K562 (cell line): ENCODE measurements around the gene INHA. TPM values are rescaled to one million over a fixed set of nuclear protein-coding genes. Genes with fewer than 3 reads are reported as not detected.

Experiments used
- ATAC-seq: fragments of 200-7000 bp; cut with Tn5 transposase; 3 replicates; pipeline ENCODE4 v1.9.1; 2020; ENCODE audit warnings: moderate library complexity
- BruUV-seq: library from RNA; stranded (reverse); fragments of 400-500 nt; replicated peaks from 2 replicates; lab custom pipeline; 2021; lab: Mats Ljungman, UMichigan
- CTCF ChIA-PET: fragments of 300-600 bp; formaldehyde crosslinking; extraction: SDS; loops from one replicate; lab custom pipeline; 2021; ENCODE audit warnings: low intra/inter-chr PET ratio; lab: Yijun Ruan, JAX
- POLR2A ChIA-PET: fragments of 300-600, 350-650 bp; sonication (Branson Sonifier 250); formaldehyde crosslinking; extraction: SDS; loops from one replicate; lab custom pipeline; 2021; ENCODE audit warnings: antibody characterized with exemption, inconsistent platforms; lab: Yijun Ruan, JAX
- DNase-seq, 4 experiments: peaks; one replicate each; pipeline versions ENCODE4 v3.0.0 to v3.0.0-alpha.2; 2011 to 2018; ENCODE audit warnings: low spot score in 3 of 4, mixed read lengths in 3 of 4; ENCODE audit errors: extremely low read depth in 1 of 4
- FAIRE-seq: peaks from 2 replicates; lab custom pipeline; 2011; peaks lifted over from hg19 to GRCh38; lab: Jason Lieb, UNC
- H2AFZ ChIP-seq: 2 replicates; pipeline ENCODE4 v1.6.0; 2011; ENCODE audit warnings: low read depth, low read length, control low read depth, inconsistent platforms
- H3K27ac ChIP-seq: fragments of 200-600 bp; 3 replicates; pipeline ENCODE4 v1.8.0; 2011; ENCODE audit warnings: low read depth, mild to moderate bottlenecking, control low read depth, inconsistent platforms, low read length, moderate library complexity, mixed read lengths; ENCODE audit errors: extremely low read depth
- H3K27me3 ChIP-seq, 2 experiments: fragments of 300-600 bp in 1 of 2; 2 replicates in 1 of 2; 3 replicates in 1 of 2; pipeline versions ENCODE4 v1.6.0 to v1.8.0; 2011; ENCODE audit warnings: inconsistent platforms in 2 of 2, low read length in 2 of 2, mild to moderate bottlenecking in 1 of 2, mixed read lengths in 1 of 2, moderate library complexity in 1 of 2; ENCODE audit not compliant: control insufficient read depth in 2 of 2, insufficient read depth in 2 of 2
- H3K36me3 ChIP-seq: fragments of 300-600 bp; 3 replicates; pipeline ENCODE4 v1.8.0; 2011; ENCODE audit warnings: mild to moderate bottlenecking, low read length, inconsistent platforms; ENCODE audit not compliant: control insufficient read depth, insufficient read depth
- H3K4me1 ChIP-seq, 2 experiments: fragments of 200-600 bp in 1 of 2; replicated peaks in 1 of 2; 2 replicates in 1 of 2; 3 replicates in 1 of 2; pipeline versions ENCODE4 v1.5.1 to v1.8.0; 2011; ENCODE audit warnings: inconsistent platforms in 2 of 2, low read length in 2 of 2, mild to moderate bottlenecking in 1 of 2, mixed read lengths in 1 of 2, moderate library complexity in 1 of 2; ENCODE audit not compliant: control insufficient read depth in 2 of 2, insufficient read depth in 2 of 2
- H3K4me2 ChIP-seq: 2 replicates; pipeline ENCODE4 v1.6.1; 2011; ENCODE audit warnings: low read length, control low read depth, inconsistent platforms, mixed read lengths; ENCODE audit not compliant: insufficient read depth
- H3K4me3 ChIP-seq: fragments of 200-600 bp; sonication (generic), shearing (Covaris generic); 2 replicates; pipeline ENCODE4 v1.5.1; 2016; ENCODE audit warnings: control low read depth, inconsistent platforms
- H3K79me2 ChIP-seq: fragments of 200-600 bp; 3 replicates; pipeline ENCODE4 v1.8.0; 2011; ENCODE audit warnings: low read length, inconsistent platforms; ENCODE audit not compliant: control insufficient read depth, insufficient read depth
- H3K9ac ChIP-seq, 2 experiments: 2 replicates each; pipeline versions ENCODE4 v1.6.0 to v1.6.1; 2011; ENCODE audit warnings: low read depth in 2 of 2, low read length in 2 of 2, control low read depth in 1 of 2, inconsistent platforms in 1 of 2, mild to moderate bottlenecking in 1 of 2, mixed read lengths in 1 of 2; ENCODE audit not compliant: insufficient read depth in 1 of 2
- H3K9me1 ChIP-seq: one replicate; pipeline ENCODE4 v1.6.0; 2011; ENCODE audit warnings: inconsistent platforms, mild to moderate bottlenecking, low read length, moderate library complexity; ENCODE audit not compliant: control insufficient read depth, insufficient read depth
- H3K9me3 ChIP-seq: replicated peaks from 2 replicates; pipeline ENCODE4 v1.5.1; 2011; ENCODE audit warnings: low read depth, low read length, inconsistent platforms; ENCODE audit not compliant: control insufficient read depth, insufficient read depth
- H4K20me1 ChIP-seq: replicated peaks from 2 replicates; pipeline ENCODE4 v1.6.1; 2011; ENCODE audit warnings: low read length, inconsistent platforms, mixed read lengths; ENCODE audit not compliant: control insufficient read depth, insufficient read depth
- CTBP1 ChIP-seq: fragments of 450-650 bp; IDR thresholded peaks from 2 replicates; pipeline ENCODE4 v1.6.1; 2016; ENCODE audit warnings: borderline replicate concordance
- FOXK1 ChIP-seq: sonication (generic); formaldehyde crosslinking; IDR thresholded peaks from 2 replicates; pipeline ENCODE4 v1.8.0; 2022; ENCODE audit warnings: missing genetic modification reagents, mild to moderate bottlenecking, borderline replicate concordance
- FOXP1 ChIP-seq: sonication (generic); formaldehyde crosslinking; IDR thresholded peaks from 2 replicates; pipeline ENCODE4 v1.8.0; 2022; ENCODE audit warnings: mild to moderate bottlenecking, missing genetic modification reagents
- GABPA ChIP-seq: fragments of 200-800 bp; sonication (Bioruptor generic); conservative IDR thresholded peaks from 2 replicates; pipeline ENCODE4 v1.6.1; 2016; ENCODE audit warnings: low read depth, missing genetic modification characterization, missing compliant biosample characterization
- GTF2A2 ChIP-seq: IDR thresholded peaks from 2 replicates; pipeline ENCODE4 v1.6.1; 2016; ENCODE audit warnings: mild to moderate bottlenecking, missing genetic modification characterization, missing compliant biosample characterization
- HDAC3 ChIP-seq: fragments of 450-650 bp; IDR thresholded peaks from 2 replicates; pipeline ENCODE4 v1.6.1; 2018; ENCODE audit warnings: borderline replicate concordance, mild to moderate bottlenecking, moderate library complexity; ENCODE audit not compliant: partially characterized antibody
- IRF2 ChIP-seq: sonication (generic); formaldehyde crosslinking; IDR thresholded peaks from 2 replicates; pipeline ENCODE4 v1.8.1; 2022; ENCODE audit warnings: mild to moderate bottlenecking, missing genetic modification reagents
- KDM1A ChIP-seq, 2 experiments: fragments of 450-650 bp; IDR thresholded peaks; 2 replicates each; pipeline ENCODE4 v1.6.1; 2016; ENCODE audit warnings: mild to moderate bottlenecking in 2 of 2
- MEIS2 ChIP-seq: fragments of 450-650 bp; IDR thresholded peaks from 2 replicates; pipeline ENCODE4 v1.6.1; 2014; ENCODE audit warnings: mild to moderate bottlenecking; ENCODE audit not compliant: partially characterized antibody
- MYBL2 ChIP-seq, 2 experiments: fragments of 450-650 bp in 1 of 2; sonication (generic) in 1 of 2; formaldehyde crosslinking in 1 of 2; IDR thresholded peaks; 2 replicates each; pipeline versions ENCODE4 v1.6.1 to v1.8.1; 2017 to 2022; ENCODE audit warnings: borderline replicate concordance in 1 of 2, inconsistent platforms in 1 of 2, low read depth in 1 of 2, mild to moderate bottlenecking in 1 of 2, missing genetic modification reagents in 1 of 2, moderate library complexity in 1 of 2
- NCOA4 ChIP-seq: fragments of 450-650 bp; IDR thresholded peaks from 2 replicates; pipeline ENCODE4 v1.6.1; 2018; ENCODE audit warnings: mild to moderate bottlenecking; ENCODE audit not compliant: partially characterized antibody
- POLR2G ChIP-seq: fragments of 200-400 bp; formaldehyde crosslinking; IDR thresholded peaks from 2 replicates; pipeline ENCODE4 v1.6.1; 2017; ENCODE audit warnings: low read depth, mild to moderate bottlenecking, antibody characterized with exemption, low read length, moderate library complexity
- PPARD ChIP-seq: fragments of 250-450 bp; sonication (Bioruptor Pico); IDR thresholded peaks from 2 replicates; pipeline ENCODE4 v1.8.0; 2022; ENCODE audit warnings: inconsistent platforms, mild to moderate bottlenecking, moderate library complexity
- RHOXF2B ChIP-seq: fragments of 250-450 bp; sonication (Bioruptor Pico); conservative IDR thresholded peaks from 2 replicates; pipeline ENCODE4 v1.5.1; 2021
- SNRNP70 ChIP-seq: fragments of 200-400 bp; formaldehyde crosslinking; optimal IDR thresholded peaks from 2 replicates; pipeline ENCODE3; 2017; ENCODE audit warnings: low read depth, low read length
- TSC22D4 ChIP-seq: fragments of 450-650 bp; IDR thresholded peaks from 2 replicates; pipeline ENCODE4 v1.6.1; 2016; ENCODE audit warnings: missing genetic modification characterization, missing biosample characterization, control low read depth
- WHSC1 ChIP-seq: IDR thresholded peaks from one replicate; pipeline ENCODE4 v1.6.1; 2012; ENCODE audit warnings: low read length, control low read depth, inconsistent platforms
- XRCC5 ChIP-seq: fragments of 200-400 bp; formaldehyde crosslinking; IDR thresholded peaks from 2 replicates; pipeline ENCODE4 v1.6.1; 2017; ENCODE audit warnings: low read depth, mild to moderate bottlenecking, low read length
- ZNF354B ChIP-seq: fragments of 250-450 bp; sonication (Bioruptor Pico); IDR thresholded peaks from 2 replicates; pipeline ENCODE4 v1.4.0; 2020
- ZNF589 ChIP-seq: fragments of 200-800 bp; sonication (Bioruptor generic); IDR thresholded peaks from 2 replicates; pipeline ENCODE4 v1.6.1; 2016; ENCODE audit warnings: low read depth, missing genetic modification characterization, missing compliant biosample characterization
- WGBS: fragments of 100-300 bp; shearing (Covaris generic); methylation state at CpG from one replicate; pipeline ENCODE4 v1.1.6; 2016; ENCODE audit warnings: low coverage, mixed read lengths; ENCODE audit not compliant: insufficient coverage; ENCODE audit errors: missing lambda C conversion rate; 5-methylcytosine and 5-hydroxymethylcytosine counted together
- in situ Hi-C: fragments of 300-500 bp; cut with MboI; formaldehyde crosslinking; loops from 4 replicates; pipeline ENCODE4 v1.15.0; 2018; ENCODE audit warnings: inconsistent platforms, mixed read lengths
- intact Hi-C: fragments of 100-400 bp; cut with micrococcal nuclease; formaldehyde crosslinking; loops from 2 replicates; pipeline ENCODE4 v1.14.2; 2022
- polyA plus RNA-seq, 8 experiments: library from polyadenylated mRNA; depleted of rRNA in 4 of 8; stranded (reverse) in 5 of 8; unstranded in 3 of 8; fragments of >200 nt; fragmentation: Nextera tagmentation in 2 of 8; fragmentation: Illumina TruSeq in 1 of 8; extraction: Ambion mirVana in 2 of 8; extraction: Trizol in 1 of 8; gene quantifications; 2 replicates each; pipeline versions ENCODE4 v1.2.1 to v1.2.3, GENCODE V29; 2011 to 2014; ENCODE audit warnings: inconsistent platforms in 1 of 8, missing spikeins in 1 of 8
- total RNA-seq, 7 experiments: library from RNA; depleted of rRNA in 6 of 7; stranded (reverse); fragments of >200 nt in 6 of 7; fragmentation: Illumina TruSeq in 2 of 7; extraction: Trizol in 2 of 7; gene quantifications; 2 replicates each; pipeline versions ENCODE4 v1.2.1 to v1.2.3, GENCODE V29; 2011 to 2021; ENCODE audit warnings: low replicate concordance in 1 of 7
- TF ChIP-seq, protein P1 (sequence below): sonication (generic); formaldehyde crosslinking; IDR thresholded peaks from 2 replicates; pipeline ENCODE4 v1.8.1; 2023; ENCODE audit warnings: mild to moderate bottlenecking, missing genetic modification reagents
- TF ChIP-seq, protein P2 (sequence below): fragments of 250-450 bp; sonication (Bioruptor Pico); IDR thresholded peaks from 2 replicates; pipeline ENCODE4 v1.6.1; 2021; ENCODE audit warnings: mild to moderate bottlenecking

The INHA gene
- total and polyA plus RNA-seq, 9 of the 15 experiments (the other 6 are each of a cell fraction or from before 2014, with no cell fraction given): 0.07 to 1.9 (median 0.40) TPM

DNA sequence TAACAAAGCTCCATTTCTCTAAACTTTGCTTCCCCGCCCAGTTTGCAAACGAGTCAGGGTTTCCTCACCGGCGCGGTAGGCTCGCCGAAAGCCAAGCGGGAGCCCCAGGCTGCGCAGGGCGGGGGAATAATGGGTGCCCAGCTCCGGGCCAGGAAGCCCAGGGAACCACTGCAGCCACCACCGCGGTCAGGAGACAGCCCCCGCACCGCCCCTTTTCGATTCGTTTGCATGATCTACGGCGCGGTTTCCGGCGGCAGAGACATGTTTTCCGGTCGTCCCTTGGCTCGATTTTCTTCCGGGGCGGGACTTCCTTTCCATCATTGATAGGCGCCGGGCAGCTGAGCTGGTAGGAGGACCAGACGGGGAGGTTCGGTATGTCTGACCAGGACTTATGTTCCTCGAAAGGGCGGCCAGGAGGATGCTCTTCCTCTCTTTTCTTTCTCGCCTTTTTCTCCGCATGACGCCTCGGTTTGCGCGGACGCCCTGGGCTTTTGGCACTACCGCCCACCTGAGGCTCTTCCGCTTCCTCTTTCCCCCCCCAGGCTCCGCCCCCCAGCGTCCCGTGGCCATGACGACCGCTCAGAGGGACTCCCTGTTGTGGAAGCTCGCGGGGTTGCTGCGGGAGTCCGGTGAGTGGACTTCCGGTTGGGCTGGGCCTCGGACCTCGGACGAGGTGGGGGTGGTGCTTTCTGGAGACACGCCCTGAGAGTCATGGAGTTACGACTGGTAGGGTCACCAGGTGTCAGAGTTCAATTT is 25.6 kb downstream of the INHA start, which contains the start of gene STK11IP:
Gene STK11IP (plus strand): TSS at position 306 of the 756 bp plus-strand sequence. CDS start 263 bp downstream, at position 569.
- H3K27ac ChIP-seq: peak within 1 kb of the TSS; percentile 90
- H3K36me3 ChIP-seq: no peaks in the 10 kb centered on the region; the same call in 2 of the 3 replicates
- DNase-seq: peak; percentile 95 to 97 (median 96)
- in situ Hi-C loops: no loop called here
- H4K20me1 ChIP-seq: no peaks in the 10 kb centered on the region
- peak within 1 kb of the TSS; percentile 90 for H3K4me2 ChIP-seq
- ChIA-PET POLR2A (interaction anchor here (0.5 to 3.2 kb wide), 9 partner anchors 14 to 113 kb away, joined by 3 to 12 read pairs (median 3); partner anchors contain the start of genes INHA and OBSL1), CTCF (no interaction called here)
- peaks cover 9 to 20% of the 10 kb centered on the region in 2 experiments for H3K4me1 ChIP-seq
- peak; percentile 96 for FAIRE-seq
- H3K4me3 ChIP-seq: peak within 1 kb of the TSS; percentile 53
- no peaks in the 10 kb centered on the region for H3K9me1 ChIP-seq
- H2AFZ ChIP-seq: peak within 1 kb of the TSS; percentile 95
- H3K9ac ChIP-seq: peak within 1 kb of the TSS; percentile 91 to 92
- BruUV-seq: no TSS peak
- H3K9me3 ChIP-seq: no peaks in the 10 kb centered on the region
- intact Hi-C loops: loop anchor here (5.0 kb wide), 2 partner anchors 35 to 320 kb away; partner anchors contain the start of gene DNAJB2
- H3K27me3 ChIP-seq: no peaks in the 10 kb centered on the region
- peak; percentile 94 for ATAC-seq
- H3K79me2 ChIP-seq: peaks cover 17% of the 10 kb centered on the region
- WGBS: under 1% methylated on average over 33 of the region's 57 CpGs
- TF ChIP-seq IRF2 (CRISPR knock-in tag) (no peak), CTBP1 (0 out of 2 replicates have a peak, but pooled peaks have one; percentile 48), HDAC3 (no peak), FOXK1 (CRISPR knock-in tag) (no peak), WHSC1 (no peak), POLR2G (peak; percentile 94), NCOA4 (no peak), RHOXF2B (CRISPR knock-in tag) (no peak), XRCC5 (no peak), GABPA (peak; percentile 97), ZNF354B (CRISPR knock-in tag) (no peak), MEIS2 (peak; percentile 80), SNRNP70 (no peak), FOXP1 (CRISPR knock-in tag) (no peak), ZNF589 (CRISPR knock-in tag) (no peak), MYBL2 (IDR thresholded peaks at IDR 0.05; ENCODE audit: low read depth) (no peak), MYBL2 (CRISPR knock-in tag; IDR thresholded peaks at IDR 0.05; ENCODE audit: borderline replicate concordance) (no peak), KDM1A (IDR thresholded peaks at IDR 0.05) (no peak), TSC22D4 (tag) (no peak), GTF2A2 (tag) (no peak), PPARD (no peak)
- TF ChIP-seq, protein P1, sequence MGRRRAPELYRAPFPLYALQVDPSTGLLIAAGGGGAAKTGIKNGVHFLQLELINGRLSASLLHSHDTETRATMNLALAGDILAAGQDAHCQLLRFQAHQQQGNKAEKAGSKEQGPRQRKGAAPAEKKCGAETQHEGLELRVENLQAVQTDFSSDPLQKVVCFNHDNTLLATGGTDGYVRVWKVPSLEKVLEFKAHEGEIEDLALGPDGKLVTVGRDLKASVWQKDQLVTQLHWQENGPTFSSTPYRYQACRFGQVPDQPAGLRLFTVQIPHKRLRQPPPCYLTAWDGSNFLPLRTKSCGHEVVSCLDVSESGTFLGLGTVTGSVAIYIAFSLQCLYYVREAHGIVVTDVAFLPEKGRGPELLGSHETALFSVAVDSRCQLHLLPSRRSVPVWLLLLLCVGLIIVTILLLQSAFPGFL (CRISPR knock-in tag): no peak
- TF ChIP-seq, protein P2, sequence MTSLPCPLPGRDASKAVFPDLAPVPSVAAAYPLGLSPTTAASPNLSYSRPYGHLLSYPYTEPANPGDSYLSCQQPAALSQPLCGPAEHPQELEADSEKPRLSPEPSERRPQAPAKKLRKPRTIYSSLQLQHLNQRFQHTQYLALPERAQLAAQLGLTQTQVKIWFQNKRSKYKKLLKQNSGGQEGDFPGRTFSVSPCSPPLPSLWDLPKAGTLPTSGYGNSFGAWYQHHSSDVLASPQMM (CRISPR knock-in tag): no peak
